Type B pancreatic cell (in vitro differentiated cells): ENCODE results near the gene THADA. TPM values are rescaled to one million over a fixed set of nuclear protein-coding genes. Genes with fewer than 3 reads are reported as not detected.

Experiments used
- DNase-seq: peaks from one replicate; pipeline ENCODE4 v3.0.0; 2021; ENCODE audit warnings: mixed read lengths; ENCODE audit not compliant: unreplicated experiment; ENCODE audit errors: extremely low spot score
- H3K27ac Mint-ChIP-seq: 2 replicates; pipeline ENCODE4 v1.8.0; 2021; ENCODE audit warnings: mild to moderate bottlenecking, mixed read lengths
- H3K27me3 Mint-ChIP-seq: 2 replicates; pipeline ENCODE4 v1.8.0; 2021; ENCODE audit warnings: mixed read lengths
- H3K36me3 Mint-ChIP-seq: 2 replicates; pipeline ENCODE4 v1.8.0; 2021; ENCODE audit warnings: mixed read lengths
- H3K4me1 Mint-ChIP-seq: one replicate; pipeline ENCODE4 v1.8.0; 2021; ENCODE audit warnings: mixed read lengths; ENCODE audit not compliant: unreplicated experiment
- H3K4me3 Mint-ChIP-seq: 2 replicates; pipeline ENCODE4 v1.8.0; 2021; ENCODE audit warnings: mild to moderate bottlenecking, mixed read lengths
- H3K9me3 Mint-ChIP-seq: 2 replicates; pipeline ENCODE4 v1.8.0; 2021; ENCODE audit warnings: mixed read lengths
- CTCF ChIP-seq: fragments of 200-600 bp; sonication (generic); conservative IDR thresholded peaks from 2 replicates; pipeline ENCODE4 v1.5.0; 2021; ENCODE audit warnings: antibody characterized with exemption, mild to moderate bottlenecking
- total RNA-seq: library from RNA; stranded (reverse); gene quantifications from 2 replicates; pipeline ENCODE4 v1.2.1, GENCODE V29; 2021; ENCODE audit warnings: low replicate concordance

The THADA gene
- total RNA-seq, 1 donor from 2014 or later, result 35.6 TPM

GRCh38 chr2:43377327-43377726 is 218.5 kb downstream of the THADA start:
- no peak for DNase-seq
- Mint-ChIP-seq H3K36me3 (peaks cover 31% of the 10 kb centered on the region), H3K27ac (no peak overlapping the region), H3K27me3 (no peaks in the 10 kb centered on the region), H3K4me1 (peaks cover 28% of the 10 kb centered on the region), H3K9me3 (peaks cover 8% of the 10 kb centered on the region), H3K4me3 (no peak overlapping the region)
- no peak for TF ChIP-seq CTCF

GRCh38 chr2:43376523-43377198 is 219.2 kb downstream of the THADA start:
- Mint-ChIP-seq H3K27ac (peak overlapping the region; percentile 62), H3K27me3 (no peaks in the 10 kb centered on the region), H3K9me3 (peaks cover 8% of the 10 kb centered on the region), H3K4me1 (peaks cover 34% of the 10 kb centered on the region), H3K4me3 (peak overlapping the region; percentile 16), H3K36me3 (peaks cover 26% of the 10 kb centered on the region)
- TF ChIP-seq CTCF, result no peak
- no peak for DNase-seq

- TF ChIP-seq CTCF, result no peak
- Mint-ChIP-seq H3K27me3 (no peaks in the 10 kb centered on the region), H3K9me3 (peaks cover 8% of the 10 kb centered on the region), H3K4me1 (peaks cover 41% of the 10 kb centered on the region), H3K27ac (peak overlapping the region; percentile 62), H3K4me3 (peak overlapping the region; percentile 42), H3K36me3 (peaks cover 22% of the 10 kb centered on the region)
- DNase-seq, result no peak
Observed at GRCh38 chr2:43375746-43376522, 219.9 kb downstream of the THADA start.

GRCh38 chr2:43372416-43373081 is 223.3 kb downstream of the THADA start:
- H3K9me3 Mint-ChIP-seq, result peaks cover 8% of the 10 kb centered on the region
- peak overlapping the region; percentile 74 for H3K27ac Mint-ChIP-seq
- H3K27me3 Mint-ChIP-seq, result no peaks in the 10 kb centered on the region
- no peak for DNase-seq
- peaks cover 10% of the 10 kb centered on the region for H3K36me3 Mint-ChIP-seq
- no peak for TF ChIP-seq CTCF
- peaks cover 64% of the 10 kb centered on the region for H3K4me1 Mint-ChIP-seq
- no peak overlapping the region for H3K4me3 Mint-ChIP-seq

GRCh38 chr2:43370705-43371104 is 225.1 kb downstream of the THADA start:
- Mint-ChIP-seq H3K4me3 (peak overlapping the region; percentile 56), H3K36me3 (peaks cover 20% of the 10 kb centered on the region), H3K4me1 (peaks cover 47% of the 10 kb centered on the region), H3K9me3 (peaks cover 7% of the 10 kb centered on the region), H3K27ac (peak overlapping the region; percentile 70), H3K27me3 (no peaks in the 10 kb centered on the region)
- no peak for DNase-seq
- no peak for TF ChIP-seq CTCF
